ENCODE measurements around the gene TNK2.

DNA sequence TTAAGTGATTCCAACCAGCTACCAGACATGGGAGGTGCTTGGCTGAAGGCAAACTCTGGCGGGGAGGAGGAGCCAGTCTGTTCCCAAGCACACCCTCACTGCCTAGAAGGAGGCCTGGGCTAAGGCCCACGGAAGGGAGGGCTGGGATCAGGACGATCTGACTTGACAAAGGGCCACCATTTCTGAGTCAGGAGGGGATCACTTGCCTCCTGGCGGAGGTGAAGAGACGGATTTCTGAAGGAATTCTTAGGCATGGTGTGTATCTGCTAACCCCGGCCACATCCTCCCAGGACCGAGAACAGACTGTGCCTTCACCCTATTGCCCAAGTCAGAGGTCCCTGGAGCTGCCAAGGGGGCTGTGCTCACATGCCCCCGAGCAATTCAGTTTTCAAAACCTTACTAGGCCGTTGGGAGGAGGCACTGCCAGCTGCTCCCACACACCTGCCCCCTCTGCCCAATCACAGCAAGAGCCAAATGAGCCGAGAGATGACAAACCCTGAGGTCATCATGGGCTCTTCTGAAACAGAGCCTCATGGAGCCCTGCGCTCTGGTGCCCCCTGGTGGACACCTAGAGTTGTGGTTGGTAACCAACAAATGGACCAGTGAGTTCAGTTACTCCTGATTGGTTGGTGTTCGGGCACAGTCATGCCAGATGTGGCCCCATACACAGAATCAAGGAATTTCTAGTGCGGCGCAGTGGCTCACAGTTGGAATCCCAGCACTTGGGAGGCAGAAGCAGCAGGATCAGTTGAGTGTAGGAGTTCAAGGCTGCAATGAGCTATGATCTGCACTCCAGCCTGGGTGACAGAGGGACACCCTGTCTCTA lies 6.5 kb upstream of the TNK2 start:
- TF ChIP-seq, protein P1, sequence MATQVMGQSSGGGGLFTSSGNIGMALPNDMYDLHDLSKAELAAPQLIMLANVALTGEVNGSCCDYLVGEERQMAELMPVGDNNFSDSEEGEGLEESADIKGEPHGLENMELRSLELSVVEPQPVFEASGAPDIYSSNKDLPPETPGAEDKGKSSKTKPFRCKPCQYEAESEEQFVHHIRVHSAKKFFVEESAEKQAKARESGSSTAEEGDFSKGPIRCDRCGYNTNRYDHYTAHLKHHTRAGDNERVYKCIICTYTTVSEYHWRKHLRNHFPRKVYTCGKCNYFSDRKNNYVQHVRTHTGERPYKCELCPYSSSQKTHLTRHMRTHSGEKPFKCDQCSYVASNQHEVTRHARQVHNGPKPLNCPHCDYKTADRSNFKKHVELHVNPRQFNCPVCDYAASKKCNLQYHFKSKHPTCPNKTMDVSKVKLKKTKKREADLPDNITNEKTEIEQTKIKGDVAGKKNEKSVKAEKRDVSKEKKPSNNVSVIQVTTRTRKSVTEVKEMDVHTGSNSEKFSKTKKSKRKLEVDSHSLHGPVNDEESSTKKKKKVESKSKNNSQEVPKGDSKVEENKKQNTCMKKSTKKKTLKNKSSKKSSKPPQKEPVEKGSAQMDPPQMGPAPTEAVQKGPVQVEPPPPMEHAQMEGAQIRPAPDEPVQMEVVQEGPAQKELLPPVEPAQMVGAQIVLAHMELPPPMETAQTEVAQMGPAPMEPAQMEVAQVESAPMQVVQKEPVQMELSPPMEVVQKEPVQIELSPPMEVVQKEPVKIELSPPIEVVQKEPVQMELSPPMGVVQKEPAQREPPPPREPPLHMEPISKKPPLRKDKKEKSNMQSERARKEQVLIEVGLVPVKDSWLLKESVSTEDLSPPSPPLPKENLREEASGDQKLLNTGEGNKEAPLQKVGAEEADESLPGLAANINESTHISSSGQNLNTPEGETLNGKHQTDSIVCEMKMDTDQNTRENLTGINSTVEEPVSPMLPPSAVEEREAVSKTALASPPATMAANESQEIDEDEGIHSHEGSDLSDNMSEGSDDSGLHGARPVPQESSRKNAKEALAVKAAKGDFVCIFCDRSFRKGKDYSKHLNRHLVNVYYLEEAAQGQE (IDR thresholded peaks at IDR 0.05) = no peak
- TF ChIP-seq, protein P2, sequence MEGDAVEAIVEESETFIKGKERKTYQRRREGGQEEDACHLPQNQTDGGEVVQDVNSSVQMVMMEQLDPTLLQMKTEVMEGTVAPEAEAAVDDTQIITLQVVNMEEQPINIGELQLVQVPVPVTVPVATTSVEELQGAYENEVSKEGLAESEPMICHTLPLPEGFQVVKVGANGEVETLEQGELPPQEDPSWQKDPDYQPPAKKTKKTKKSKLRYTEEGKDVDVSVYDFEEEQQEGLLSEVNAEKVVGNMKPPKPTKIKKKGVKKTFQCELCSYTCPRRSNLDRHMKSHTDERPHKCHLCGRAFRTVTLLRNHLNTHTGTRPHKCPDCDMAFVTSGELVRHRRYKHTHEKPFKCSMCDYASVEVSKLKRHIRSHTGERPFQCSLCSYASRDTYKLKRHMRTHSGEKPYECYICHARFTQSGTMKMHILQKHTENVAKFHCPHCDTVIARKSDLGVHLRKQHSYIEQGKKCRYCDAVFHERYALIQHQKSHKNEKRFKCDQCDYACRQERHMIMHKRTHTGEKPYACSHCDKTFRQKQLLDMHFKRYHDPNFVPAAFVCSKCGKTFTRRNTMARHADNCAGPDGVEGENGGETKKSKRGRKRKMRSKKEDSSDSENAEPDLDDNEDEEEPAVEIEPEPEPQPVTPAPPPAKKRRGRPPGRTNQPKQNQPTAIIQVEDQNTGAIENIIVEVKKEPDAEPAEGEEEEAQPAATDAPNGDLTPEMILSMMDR (IDR thresholded peaks at IDR 0.05) = peak; percentile 84
- TF ChIP-seq ZC3H11A (IDR thresholded peaks at IDR 0.05) (no peak), RCOR1 (IDR thresholded peaks at IDR 0.05; ENCODE audit: low read depth, low read length) (no peak)
